ENCODE results near the gene CA10. TPM values are rescaled to one million over a fixed set of nuclear protein-coding genes. Genes with fewer than 3 reads are reported as not detected.

Gene CA10
- polyA plus RNA-seq, 1 donor from 2014 or later = 6.2 TPM

GRCh38 chr17:51682115-51682514, 476.4 kb downstream of the CA10 start:
- TF ChIP-seq EZH2 (IDR thresholded peaks at IDR 0.05; ENCODE audit: borderline replicate concordance, insufficient read depth, low read length, poor library complexity, severe bottlenecking) = no peak
- no peak for TF ChIP-seq RAD21 (conservative IDR thresholded peaks at IDR 0.05)
- TF ChIP-seq EP300 (conservative IDR thresholded peaks at IDR 0.05; ENCODE audit: poor library complexity, severe bottlenecking) = no peak
- no peak for TF ChIP-seq POLR2AphosphoS5 (IDR thresholded peaks at IDR 0.05)
- TF ChIP-seq CTCF (IDR thresholded peaks at IDR 0.05; ENCODE audit: poor library complexity, severe bottlenecking) = no peak
- no peak for TF ChIP-seq SMC3 (conservative IDR thresholded peaks at IDR 0.05; ENCODE audit: poor library complexity)
- no peak for TF ChIP-seq TAF1 (IDR thresholded peaks at IDR 0.05; ENCODE audit: low read depth)
- TF ChIP-seq MXI1 (conservative IDR thresholded peaks at IDR 0.05; ENCODE audit: poor library complexity, severe bottlenecking) = no peak
- TF ChIP-seq, protein P1, sequence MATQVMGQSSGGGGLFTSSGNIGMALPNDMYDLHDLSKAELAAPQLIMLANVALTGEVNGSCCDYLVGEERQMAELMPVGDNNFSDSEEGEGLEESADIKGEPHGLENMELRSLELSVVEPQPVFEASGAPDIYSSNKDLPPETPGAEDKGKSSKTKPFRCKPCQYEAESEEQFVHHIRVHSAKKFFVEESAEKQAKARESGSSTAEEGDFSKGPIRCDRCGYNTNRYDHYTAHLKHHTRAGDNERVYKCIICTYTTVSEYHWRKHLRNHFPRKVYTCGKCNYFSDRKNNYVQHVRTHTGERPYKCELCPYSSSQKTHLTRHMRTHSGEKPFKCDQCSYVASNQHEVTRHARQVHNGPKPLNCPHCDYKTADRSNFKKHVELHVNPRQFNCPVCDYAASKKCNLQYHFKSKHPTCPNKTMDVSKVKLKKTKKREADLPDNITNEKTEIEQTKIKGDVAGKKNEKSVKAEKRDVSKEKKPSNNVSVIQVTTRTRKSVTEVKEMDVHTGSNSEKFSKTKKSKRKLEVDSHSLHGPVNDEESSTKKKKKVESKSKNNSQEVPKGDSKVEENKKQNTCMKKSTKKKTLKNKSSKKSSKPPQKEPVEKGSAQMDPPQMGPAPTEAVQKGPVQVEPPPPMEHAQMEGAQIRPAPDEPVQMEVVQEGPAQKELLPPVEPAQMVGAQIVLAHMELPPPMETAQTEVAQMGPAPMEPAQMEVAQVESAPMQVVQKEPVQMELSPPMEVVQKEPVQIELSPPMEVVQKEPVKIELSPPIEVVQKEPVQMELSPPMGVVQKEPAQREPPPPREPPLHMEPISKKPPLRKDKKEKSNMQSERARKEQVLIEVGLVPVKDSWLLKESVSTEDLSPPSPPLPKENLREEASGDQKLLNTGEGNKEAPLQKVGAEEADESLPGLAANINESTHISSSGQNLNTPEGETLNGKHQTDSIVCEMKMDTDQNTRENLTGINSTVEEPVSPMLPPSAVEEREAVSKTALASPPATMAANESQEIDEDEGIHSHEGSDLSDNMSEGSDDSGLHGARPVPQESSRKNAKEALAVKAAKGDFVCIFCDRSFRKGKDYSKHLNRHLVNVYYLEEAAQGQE (IDR thresholded peaks at IDR 0.05; ENCODE audit: borderline replicate concordance) = no peak
- H3K9me3 ChIP-seq (ENCODE audit: low read length) = no peaks in the 10 kb centered on the region
- no peak overlapping the region for H3K4me3 ChIP-seq (ENCODE audit: low read length)
- H4K20me1 ChIP-seq (ENCODE audit: insufficient read depth) = no peaks in the 10 kb centered on the region
- no peaks in the 10 kb centered on the region for H3K9me2 ChIP-seq (ENCODE audit: insufficient read depth, low read length)
- H3K36me3 ChIP-seq (ENCODE audit: insufficient read depth, low read length) = no peaks in the 10 kb centered on the region
- H3F3A ChIP-seq (ENCODE audit: insufficient read depth, low read length, poor library complexity, severe bottlenecking) = no peaks in the 10 kb centered on the region
- no peaks in the 10 kb centered on the region for H3K27me3 ChIP-seq (ENCODE audit: insufficient read depth, low read depth, low read length)
- no peak overlapping the region for H3K4me2 ChIP-seq (ENCODE audit: low read length)
- no peak overlapping the region for H3K9ac ChIP-seq (ENCODE audit: low read length)
- H3K79me2 ChIP-seq (replicated peaks; ENCODE audit: insufficient read depth, low read length) = no peaks in the 10 kb centered on the region
- H3K27ac ChIP-seq (ENCODE audit: low read length) = no peak overlapping the region
- H2AFZ ChIP-seq (ENCODE audit: low read depth, low read length) = no peak overlapping the region

DNA sequence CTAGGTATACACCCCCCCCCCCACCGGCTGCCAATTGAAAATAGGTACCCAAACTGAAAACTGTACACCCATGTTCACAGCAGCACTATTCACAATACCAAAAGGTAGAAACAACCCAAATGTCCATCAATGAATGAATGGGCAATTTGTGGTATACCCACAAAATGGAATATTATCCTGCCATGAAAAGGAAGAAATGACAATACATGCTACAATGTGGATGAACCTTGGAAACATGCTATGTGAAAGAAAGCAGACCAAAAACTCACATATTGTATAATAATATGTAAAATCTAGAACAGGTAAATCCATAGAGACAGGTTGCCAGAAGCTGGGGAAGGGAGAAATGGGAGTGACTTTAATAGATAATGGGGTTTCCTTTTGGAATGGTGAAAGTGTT, 480.6 kb downstream of the CA10 start:
- H3K4me2 ChIP-seq (ENCODE audit: low read length) = no peak overlapping the region
- no peak overlapping the region for H3K9ac ChIP-seq (ENCODE audit: low read length)
- H2AFZ ChIP-seq (ENCODE audit: low read depth, low read length) = no peak overlapping the region
- no peaks in the 10 kb centered on the region for H3K27me3 ChIP-seq (ENCODE audit: insufficient read depth, low read depth, low read length)
- no peak overlapping the region for H3K27ac ChIP-seq (ENCODE audit: low read length)
- H3K9me2 ChIP-seq (ENCODE audit: insufficient read depth, low read length) = no peaks in the 10 kb centered on the region
- no peaks in the 10 kb centered on the region for H3K9me3 ChIP-seq (ENCODE audit: low read length)
- no peaks in the 10 kb centered on the region for H3K36me3 ChIP-seq (ENCODE audit: insufficient read depth, low read length)
- no peaks in the 10 kb centered on the region for H3F3A ChIP-seq (ENCODE audit: insufficient read depth, low read length, poor library complexity, severe bottlenecking)
- no peaks in the 10 kb centered on the region for H4K20me1 ChIP-seq (ENCODE audit: insufficient read depth)
- H3K79me2 ChIP-seq (replicated peaks; ENCODE audit: insufficient read depth, low read length) = no peaks in the 10 kb centered on the region
- no peak overlapping the region for H3K4me3 ChIP-seq (ENCODE audit: low read length)
- no peak for TF ChIP-seq RAD21 (conservative IDR thresholded peaks at IDR 0.05)
